HL-60/S4 treated with retinoic acid at 250 ng/mL for 4 days and 3 days (cell line): ENCODE measurements around the gene C3AR1.
"Not testable (repeated sequence)": the region's sequence is repeated elsewhere in the genome, so short reads cannot be mapped to it uniquely, and the experiment has no call there.

Experiments used
- in situ Hi-C: fragments of 300-500 bp; cut with MboI; formaldehyde crosslinking; loops from 2 replicates; pipeline ENCODE4 v1.7.0; 2022; ENCODE audit warnings: low sequenced_read_pairs

The C3AR1 gene

DNA sequence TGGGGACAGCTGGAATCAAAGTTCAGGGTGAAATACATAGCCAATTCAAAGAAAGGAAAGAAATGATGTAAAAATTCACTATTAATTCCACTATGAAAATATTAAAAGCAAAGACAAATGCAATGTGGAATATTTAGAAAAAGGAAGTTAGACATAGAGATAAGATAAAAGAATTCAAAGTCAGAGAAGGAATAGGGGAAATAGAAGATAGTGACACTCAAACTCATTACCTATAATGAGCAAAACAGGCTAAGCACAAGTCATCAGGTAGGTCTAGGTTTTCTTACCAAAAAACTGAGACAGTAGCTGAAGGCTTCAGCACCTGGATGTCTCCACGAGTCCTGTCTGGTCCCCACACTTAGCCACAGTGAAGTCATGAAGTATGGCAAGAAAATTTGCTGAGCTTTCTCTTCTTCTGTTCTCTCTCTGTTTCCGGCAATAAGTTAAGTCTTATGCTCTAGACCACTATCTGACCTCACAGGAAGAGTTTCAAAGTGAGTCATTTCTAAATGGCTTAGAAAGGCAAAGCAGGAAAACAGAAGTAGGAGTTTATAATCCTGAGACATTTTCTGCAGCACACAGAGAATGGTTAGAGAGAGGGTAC is at the start of gene C3AR1:
Gene C3AR1, minus strand, starts transcription at position 369 of the 604 bp plus-strand sequence. CDS start 6,174 bp downstream, outside the sequence.
- in situ Hi-C loops: no loop called here

DNA sequence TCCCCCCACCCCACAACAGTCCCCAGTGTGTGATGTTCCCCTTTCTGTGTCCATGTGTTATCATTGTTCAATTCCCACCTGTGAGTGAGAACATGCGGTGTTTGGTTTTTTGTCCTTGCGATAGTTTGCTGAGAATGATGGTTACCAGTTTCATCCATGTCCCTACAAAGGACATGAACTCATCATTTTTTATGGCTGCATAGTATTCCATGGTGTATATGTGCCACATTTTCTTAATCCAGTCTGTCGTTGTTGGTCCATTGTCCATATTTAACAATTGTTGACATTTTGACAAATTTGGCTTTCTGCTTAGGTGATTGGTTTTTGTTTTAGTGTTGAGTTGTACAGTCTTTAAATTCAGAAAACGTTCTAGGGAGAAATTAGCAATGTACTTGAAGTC is 47.0 kb upstream of the C3AR1 start:
- in situ Hi-C loops: loop anchor here (25.0 kb wide), 1 partner anchor 124 kb away; the partner anchor contains the start of gene FAM90A1

DNA sequence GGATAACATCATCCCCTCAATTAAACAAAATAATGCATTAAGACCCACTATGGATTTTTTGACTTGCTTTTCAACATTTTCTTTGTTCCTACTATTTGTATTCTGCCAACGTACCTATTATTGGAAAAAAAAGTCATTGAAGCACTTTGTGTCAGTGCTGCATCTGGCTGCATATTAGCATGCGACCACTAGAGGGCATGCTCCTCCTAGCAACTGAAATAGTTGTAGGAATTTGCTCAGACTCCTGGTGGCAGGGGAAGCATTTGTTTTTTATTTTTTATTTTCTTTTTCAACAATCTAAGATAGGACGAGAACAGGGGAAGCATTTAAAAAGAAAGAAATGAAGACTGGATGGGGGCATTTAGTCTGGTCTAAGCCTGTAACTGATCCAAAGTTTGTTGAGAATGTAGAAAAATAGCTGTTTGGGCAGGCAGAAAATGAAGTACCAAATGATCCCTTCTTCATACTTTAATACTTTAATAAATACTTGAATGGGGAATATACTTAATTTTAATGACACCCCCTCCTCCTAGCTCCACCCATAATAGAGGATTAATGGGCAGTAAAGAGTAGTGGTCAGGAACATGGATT is 42.7 kb upstream of the C3AR1 start:
- in situ Hi-C loops: loop anchor here (25.0 kb wide), 1 partner anchor 128 kb away; the partner anchor contains the start of gene FAM90A1

DNA sequence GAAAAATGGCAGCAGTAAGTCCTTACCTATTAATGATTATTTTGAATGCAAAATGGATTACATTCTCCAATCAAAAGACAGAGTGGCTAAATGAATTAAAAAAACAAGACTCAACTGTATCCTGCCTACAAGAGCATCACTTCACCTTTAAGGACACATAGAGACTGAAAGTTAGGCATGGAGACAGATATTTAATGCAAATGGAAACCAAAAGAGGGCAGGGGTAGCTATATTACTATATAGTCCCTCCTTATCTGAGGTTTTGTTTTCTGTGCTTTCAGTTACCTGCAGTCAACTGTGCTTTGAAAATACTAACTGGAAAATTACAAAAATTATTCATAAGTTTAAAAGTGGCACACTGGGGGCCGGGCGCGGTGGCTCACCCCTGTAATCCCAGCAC is 33.1 kb upstream of the C3AR1 start:
- in situ Hi-C loops: no loop called here

DNA sequence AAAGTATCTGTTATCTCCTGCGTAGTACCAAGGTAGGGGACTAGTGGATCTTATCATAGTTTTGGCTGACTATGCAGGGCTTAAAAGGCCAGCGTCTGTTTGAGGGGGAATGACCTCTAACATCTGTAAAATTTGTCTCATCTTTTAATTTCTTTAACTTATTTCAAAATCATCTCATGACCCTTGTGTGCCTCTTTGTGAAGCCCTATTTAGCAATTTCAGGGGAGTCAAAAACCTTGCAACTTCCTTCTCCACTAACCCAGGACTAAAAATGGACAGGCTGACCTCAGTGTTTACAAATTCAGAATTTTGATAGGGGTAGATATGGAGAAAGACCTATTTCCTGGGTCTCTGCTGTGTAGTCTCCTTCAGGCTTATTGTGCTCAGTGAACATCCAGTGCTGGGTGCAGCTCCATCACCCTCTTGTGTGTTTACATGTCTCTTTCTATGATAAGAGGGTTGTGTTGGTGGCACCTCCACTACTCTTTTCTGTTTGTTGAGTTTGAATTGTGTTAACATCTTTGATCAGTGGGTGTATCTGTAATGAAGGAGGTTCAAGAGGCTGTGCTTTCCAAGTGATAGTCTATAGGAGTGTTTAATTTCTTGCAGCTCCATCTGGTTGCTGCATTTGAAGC is 30.2 kb upstream of the C3AR1 start:
- in situ Hi-C loops: no loop called here

DNA sequence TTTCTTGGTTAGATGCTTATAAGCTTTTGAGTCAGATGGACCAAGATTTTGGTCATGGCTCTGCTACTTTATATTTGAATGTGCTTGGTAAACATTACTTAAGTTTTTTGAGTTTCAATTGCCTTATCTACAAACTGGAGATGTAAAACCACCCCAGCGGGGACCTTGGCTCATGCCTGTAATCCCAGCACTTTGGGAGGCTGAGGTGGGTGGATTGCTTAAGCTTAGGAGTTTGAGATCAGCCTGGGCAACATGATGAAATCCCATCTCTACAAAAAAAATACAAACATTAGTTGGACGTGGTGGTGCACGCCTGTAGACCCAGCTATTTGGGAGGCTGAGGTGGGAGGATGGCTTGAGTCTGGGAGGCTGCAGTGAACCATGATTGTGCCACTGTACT is 27.1 kb upstream of the C3AR1 start:
- in situ Hi-C loops: no loop called here

DNA sequence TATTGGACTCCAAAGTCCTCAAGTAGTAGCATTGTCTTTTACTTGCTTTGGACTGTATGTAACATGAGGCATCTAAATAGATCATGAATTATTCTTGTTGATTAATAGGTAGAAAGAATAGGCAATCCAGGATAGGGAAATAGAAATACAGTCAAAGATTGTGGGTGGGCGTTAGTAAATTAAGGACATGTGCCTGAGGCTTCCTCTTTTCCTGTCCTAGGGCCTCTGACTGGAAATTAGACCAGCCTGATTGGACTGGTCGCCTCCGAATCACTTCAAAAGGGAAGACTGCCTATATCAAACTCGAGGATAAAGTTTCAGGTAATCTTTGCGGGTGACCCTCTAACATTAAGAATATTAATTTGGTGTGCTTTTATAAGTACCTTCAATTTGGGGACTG is 23.6 kb upstream of the C3AR1 start:
- in situ Hi-C loops: no loop called here

DNA sequence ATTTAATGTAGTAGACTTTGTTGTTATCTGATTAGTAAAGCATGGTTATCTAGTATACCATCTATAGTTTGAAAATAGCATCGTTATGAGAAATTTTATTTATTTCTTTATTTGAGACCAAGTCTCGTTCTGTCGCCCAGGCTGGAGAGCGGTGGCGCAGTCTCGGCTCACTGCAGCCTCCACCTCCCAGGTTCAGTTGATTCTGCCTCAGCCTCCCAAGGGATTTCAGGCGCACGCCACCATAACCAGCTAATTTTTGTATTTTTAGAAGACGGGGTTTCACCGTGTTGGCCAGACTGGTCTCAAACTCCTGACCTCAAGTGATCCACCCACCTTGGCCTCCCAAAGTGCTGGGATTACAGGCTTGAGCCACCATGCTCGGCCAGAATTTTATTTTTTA is 23.1 kb upstream of the C3AR1 start:
- in situ Hi-C loops: not testable (repeated sequence)

GRCh38 chr12:8088574-8088973 is 22.4 kb upstream of the C3AR1 start:
- in situ Hi-C loops: no loop called here

DNA sequence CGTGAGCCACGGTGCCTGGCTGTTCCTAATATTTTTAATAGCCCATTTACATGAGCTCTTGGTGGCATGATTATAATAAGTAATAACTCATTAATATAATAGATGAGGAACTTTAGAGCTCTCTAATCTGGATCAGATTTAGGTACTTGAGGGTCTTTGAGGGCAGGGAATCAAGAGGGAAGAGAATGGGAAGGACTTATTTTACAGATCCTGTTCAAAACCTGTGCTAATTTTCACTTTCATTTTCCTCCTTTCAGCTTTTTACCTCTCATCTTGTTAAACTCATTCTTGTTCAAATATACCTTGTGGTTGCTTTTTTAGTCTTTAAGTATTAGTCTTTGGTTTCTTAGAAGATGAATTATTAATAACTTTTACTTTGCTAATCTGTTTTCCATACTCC is 21.5 kb upstream of the C3AR1 start:
- in situ Hi-C loops: no loop called here

- in situ Hi-C loops: not testable (repeated sequence)
These were observed 18.2 kb upstream of the C3AR1 start for GRCh38 chr12:8084351-8084750.

DNA sequence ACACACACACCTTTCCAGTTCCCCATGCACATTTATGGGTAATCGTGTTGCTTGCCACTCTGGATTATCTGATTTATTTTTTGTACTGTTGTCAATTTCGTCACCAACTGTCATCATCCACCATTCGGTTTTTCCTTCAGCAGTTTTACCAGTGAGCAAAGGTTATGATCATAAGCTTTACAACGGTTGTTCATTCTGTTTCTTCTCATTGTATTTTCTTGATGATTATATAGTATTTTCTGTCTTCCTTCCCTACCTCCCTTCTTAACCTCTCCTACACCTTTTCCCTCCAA is 16.6 kb upstream of the C3AR1 start:
- in situ Hi-C loops: no loop called here

DNA sequence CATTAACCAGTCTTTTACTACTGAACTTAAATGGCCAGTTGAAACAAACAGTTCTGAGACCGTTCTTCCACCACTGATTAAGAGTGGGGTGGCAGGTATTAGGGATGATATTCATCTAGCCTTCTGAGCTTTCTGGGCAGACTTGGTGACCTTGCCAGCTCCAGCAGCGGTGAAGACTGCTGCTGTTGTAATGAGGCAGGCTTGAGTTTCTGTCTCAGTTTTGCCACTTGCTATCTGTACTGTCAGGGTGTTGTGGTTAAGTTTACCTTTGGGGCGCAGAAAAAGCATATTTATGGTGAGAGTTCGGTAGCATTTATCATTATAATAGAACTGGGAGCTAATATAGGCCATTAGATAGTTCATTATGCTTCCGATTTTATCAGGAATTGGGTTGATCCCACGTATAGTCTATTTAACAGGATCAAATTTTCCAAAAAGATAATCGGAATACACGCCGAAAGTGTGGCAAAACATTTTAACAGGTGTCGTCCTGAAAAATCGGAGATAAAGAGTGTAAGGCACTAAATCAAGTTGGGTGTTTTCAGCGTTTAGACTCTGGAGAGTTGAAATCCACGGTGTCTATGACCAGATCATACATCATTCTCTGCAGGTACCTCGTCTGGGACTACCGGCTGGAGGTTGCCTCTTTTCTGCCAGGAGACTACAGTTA is 15.2 kb upstream of the C3AR1 start:
- in situ Hi-C loops: no loop called here

- in situ Hi-C loops: no loop called here
These were observed 14.0 kb upstream of the C3AR1 start for GRCh38 chr12:8080120-8080519.

GRCh38 chr12:8078916-8079315 is 12.8 kb upstream of the C3AR1 start:
- in situ Hi-C loops: no loop called here

GRCh38 chr12:8078398-8078797 is 12.2 kb upstream of the C3AR1 start:
- in situ Hi-C loops: no loop called here

DNA sequence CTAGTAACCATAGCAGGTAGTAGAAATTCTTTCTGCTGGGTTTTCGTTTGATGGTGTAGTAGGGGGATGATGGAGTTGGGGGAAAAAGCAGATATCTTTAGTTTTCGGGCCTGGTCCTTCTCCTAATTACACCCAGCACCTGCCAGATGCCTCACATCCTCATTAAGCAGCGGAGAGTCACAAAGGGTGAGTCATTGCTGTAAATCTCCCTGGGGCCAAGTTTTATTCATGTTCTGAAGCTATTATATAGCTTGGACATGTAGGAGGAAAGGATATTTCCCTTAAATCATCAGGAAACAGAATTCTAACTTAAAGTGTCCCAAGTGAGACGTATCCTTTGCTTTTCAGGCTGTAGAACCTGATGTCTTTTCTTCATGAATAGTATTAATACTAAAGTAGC is 11.0 kb upstream of the C3AR1 start:
- in situ Hi-C loops: no loop called here

DNA sequence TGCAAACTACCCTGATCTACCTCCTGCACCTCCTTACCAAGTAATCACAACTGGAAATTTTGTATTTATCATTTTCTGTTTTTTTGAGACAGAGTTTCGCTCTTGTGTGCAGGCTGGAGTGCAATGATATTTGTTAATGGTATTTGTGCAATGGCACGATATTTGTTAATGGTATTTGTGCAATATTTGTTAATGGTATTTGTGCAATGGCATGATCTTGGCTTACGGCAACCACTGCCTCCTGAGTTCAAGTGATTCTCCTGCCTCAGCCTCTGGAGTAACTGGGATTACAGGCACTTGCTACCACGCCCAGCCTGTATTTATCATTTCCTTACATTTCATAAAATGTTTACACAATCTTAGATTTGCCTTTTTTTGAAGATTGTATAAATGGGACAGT is 10.2 kb upstream of the C3AR1 start:
- in situ Hi-C loops: no loop called here

DNA sequence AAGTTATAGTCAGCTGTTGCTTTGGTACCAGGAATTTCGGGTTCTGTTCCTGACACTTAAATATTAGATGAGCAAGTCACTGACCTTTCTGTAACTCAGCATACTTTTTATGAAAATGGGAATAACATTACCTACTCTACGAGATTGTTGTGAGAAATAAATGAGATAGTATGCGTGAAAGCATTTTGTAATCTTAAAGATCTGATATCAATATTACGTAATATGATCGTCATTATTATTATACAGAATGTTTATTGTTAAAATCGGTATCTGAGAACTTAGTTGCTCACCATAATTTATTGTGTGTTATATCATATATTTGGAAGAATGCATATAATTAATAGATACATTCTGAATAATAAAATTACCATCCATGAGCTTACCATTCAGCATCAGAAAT is 9.8 kb upstream of the C3AR1 start:
- in situ Hi-C loops: no loop called here

GRCh38 chr12:8071820-8072219 is 5.7 kb upstream of the C3AR1 start:
- in situ Hi-C loops: not testable (repeated sequence)

DNA sequence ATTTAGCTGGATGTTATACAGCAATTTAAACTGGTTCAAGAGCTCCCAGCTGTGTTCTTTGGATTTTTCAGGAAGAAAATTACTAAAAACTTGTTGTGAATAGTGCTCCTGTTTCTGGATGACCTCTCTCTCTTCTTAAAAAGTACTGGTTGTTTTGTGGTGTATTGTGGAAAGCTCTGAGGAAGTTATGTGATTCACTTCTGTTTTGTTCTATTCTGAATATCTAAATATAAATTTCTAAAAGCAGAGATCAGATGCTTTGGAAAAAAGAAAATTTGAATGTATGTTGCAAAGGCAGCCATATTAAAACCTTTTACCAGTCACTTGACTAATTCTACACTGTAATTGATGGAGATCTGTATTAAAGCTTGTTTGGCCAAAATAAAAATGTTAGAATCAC is 3.4 kb upstream of the C3AR1 start:
- in situ Hi-C loops: no loop called here

DNA sequence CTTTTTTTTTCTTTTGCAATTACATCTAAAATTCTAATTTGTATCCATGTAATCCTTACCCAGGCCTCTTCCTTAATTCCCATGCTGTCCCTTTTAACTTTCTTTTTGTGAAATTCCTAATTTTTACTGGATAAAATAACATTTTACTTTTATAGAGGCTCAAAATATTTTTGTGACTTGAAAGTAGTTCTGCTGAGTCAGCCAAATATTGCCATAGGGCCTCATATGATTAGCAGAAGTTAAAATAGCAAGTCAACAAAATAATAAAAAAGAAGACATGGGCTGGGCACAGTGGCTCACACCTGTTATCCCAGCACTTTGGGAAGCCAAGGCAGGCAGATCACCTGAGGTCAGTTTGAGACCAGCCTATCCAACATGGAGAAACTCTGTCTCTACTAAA is 2.0 kb downstream of the C3AR1 start:
- in situ Hi-C loops: no loop called here
